MM.1S (cell line): ENCODE measurements around the gene LRRC32.

Experiments used
- DNase-seq: peaks from one replicate; pipeline ENCODE4 v3.0.0-alpha.2; 2015
- H2AFZ ChIP-seq: fragments of 300-600 bp; sonication (generic); 2 replicates; pipeline ENCODE4 v1.6.0; 2016; ENCODE audit warnings: antibody characterized with exemption, low read length
- H3F3A ChIP-seq: fragments of 300-600 bp; sonication (generic); 2 replicates; pipeline ENCODE4 v1.6.1; 2016; ENCODE audit warnings: mild to moderate bottlenecking, antibody characterized with exemption, low read length, moderate library complexity, mixed read lengths; ENCODE audit not compliant: insufficient read depth
- H3K27ac ChIP-seq: fragments of 300-600 bp; sonication (generic); 2 replicates; pipeline ENCODE4 v1.5.1; 2016; ENCODE audit warnings: mild to moderate bottlenecking, low read length
- H3K27me3 ChIP-seq: fragments of 300-600 bp; sonication (generic); replicated peaks from 2 replicates; pipeline ENCODE4 v1.6.0; 2016; ENCODE audit warnings: low read length; ENCODE audit not compliant: insufficient read depth
- H3K36me3 ChIP-seq: fragments of 300-600 bp; sonication (generic); replicated peaks from 2 replicates; pipeline ENCODE4 v1.6.1; 2016; ENCODE audit warnings: mild to moderate bottlenecking, low read length, mixed read lengths; ENCODE audit not compliant: insufficient read depth
- H3K4me1 ChIP-seq: fragments of 300-600 bp; sonication (generic); 2 replicates; pipeline ENCODE4 v1.6.1; 2016; ENCODE audit warnings: low read length, mixed read lengths
- H3K4me2 ChIP-seq: fragments of 300-600 bp; sonication (generic); 2 replicates; pipeline ENCODE4 v1.6.0; 2016; ENCODE audit warnings: low read depth, low read length
- H3K4me3 ChIP-seq: fragments of 300-600 bp; sonication (generic); 2 replicates; pipeline ENCODE4 v1.5.1; 2016; ENCODE audit warnings: low read length, mixed read lengths
- H3K79me2 ChIP-seq: fragments of 300-600 bp; sonication (generic); 2 replicates; pipeline ENCODE4 v1.6.1; 2016; ENCODE audit warnings: mixed run types, low read length, mixed read lengths
- H3K9ac ChIP-seq: fragments of 300-600 bp; sonication (generic); 2 replicates; pipeline ENCODE4 v1.6.1; 2016; ENCODE audit warnings: low read length, mixed read lengths
- H3K9me2 ChIP-seq: fragments of 300-600 bp; sonication (generic); replicated peaks from 2 replicates; pipeline ENCODE4 v1.6.1; 2016; ENCODE audit warnings: mild to moderate bottlenecking, low read length, mixed read lengths; ENCODE audit not compliant: insufficient read depth
- H3K9me3 ChIP-seq: fragments of 300-600 bp; sonication (generic); replicated peaks from 2 replicates; pipeline ENCODE4 v1.6.1; 2016; ENCODE audit warnings: mild to moderate bottlenecking, low read length, mixed read lengths; ENCODE audit not compliant: insufficient read depth
- H4K20me1 ChIP-seq: fragments of 300-600 bp; sonication (generic); 2 replicates; pipeline ENCODE4 v1.6.1; 2016; ENCODE audit warnings: mild to moderate bottlenecking, low read length, moderate library complexity, mixed read lengths; ENCODE audit not compliant: insufficient read depth
- CTCF ChIP-seq: fragments of 300-600 bp; sonication (generic); IDR thresholded peaks from 2 replicates; pipeline ENCODE4 v1.5.1; 2016; ENCODE audit warnings: antibody characterized with exemption, low read length, mixed read lengths
- EZH2 ChIP-seq: fragments of 300-600 bp; sonication (generic); optimal IDR thresholded peaks from 2 replicates; pipeline ENCODE3; 2017; ENCODE audit warnings: low read depth, mild to moderate bottlenecking, antibody characterized with exemption, low read length, mixed read lengths
- EZH2phosphoT487 ChIP-seq: fragments of 300-600 bp; sonication (generic); IDR thresholded peaks from 2 replicates; pipeline ENCODE4 v1.6.1; 2018; ENCODE audit warnings: antibody characterized with exemption, low read length

The LRRC32 gene

GRCh38 chr11:76636826-76637460, 33.6 kb downstream of the LRRC32 start:
- DNase-seq, result no peak
- Histone ChIP-seq H3K4me3 (no peak overlapping the region), H3K4me2 (no peak overlapping the region), H4K20me1 (no peaks in the 10 kb centered on the region), H3F3A (no peaks in the 10 kb centered on the region), H3K79me2 (no peaks in the 10 kb centered on the region), H3K4me1 (peaks cover 3% of the 10 kb centered on the region; the same call in 1 of the 2 replicates), H3K9ac (no peak overlapping the region), H3K27ac (no peak overlapping the region), H3K36me3 (no peaks in the 10 kb centered on the region), H3K9me2 (no peaks in the 10 kb centered on the region), H3K9me3 (no peaks in the 10 kb centered on the region), H3K27me3 (no peaks in the 10 kb centered on the region), H2AFZ (no peak overlapping the region)
- TF ChIP-seq EZH2 (no peak), CTCF (no peak), EZH2phosphoT487 (no peak)

GRCh38 chr11:76635991-76636738, 34.4 kb downstream of the LRRC32 start:
- H3K9me3 ChIP-seq, result no peaks in the 10 kb centered on the region
- H4K20me1 ChIP-seq, result no peaks in the 10 kb centered on the region
- H3K36me3 ChIP-seq, result no peaks in the 10 kb centered on the region
- no peaks in the 10 kb centered on the region for H3K27me3 ChIP-seq
- DNase-seq, result no peak
- H3K4me3 ChIP-seq, result no peak overlapping the region
- no peak overlapping the region for H3K4me2 ChIP-seq
- no peaks in the 10 kb centered on the region for H3K9me2 ChIP-seq
- no peaks in the 10 kb centered on the region for H3F3A ChIP-seq
- no peak overlapping the region for H3K9ac ChIP-seq
- H3K27ac ChIP-seq, result no peak overlapping the region
- H3K4me1 ChIP-seq, result peaks cover 3% of the 10 kb centered on the region; the same call in 1 of the 2 replicates
- H3K79me2 ChIP-seq, result no peaks in the 10 kb centered on the region
- TF ChIP-seq EZH2phosphoT487 (no peak), EZH2 (no peak), CTCF (no peak)
- H2AFZ ChIP-seq, result no peak overlapping the region

- no peak for DNase-seq
- Histone ChIP-seq H3K4me2 (no peak overlapping the region), H4K20me1 (no peaks in the 10 kb centered on the region), H3K27ac (no peak overlapping the region), H3K4me1 (peaks cover 3% of the 10 kb centered on the region; the same call in 1 of the 2 replicates), H3K9ac (no peak overlapping the region), H3K79me2 (no peaks in the 10 kb centered on the region), H3K27me3 (no peaks in the 10 kb centered on the region), H3K36me3 (no peaks in the 10 kb centered on the region), H2AFZ (no peak overlapping the region), H3K9me2 (no peaks in the 10 kb centered on the region), H3K4me3 (no peak overlapping the region), H3F3A (no peaks in the 10 kb centered on the region), H3K9me3 (no peaks in the 10 kb centered on the region)
- TF ChIP-seq EZH2 (no peak), EZH2phosphoT487 (no peak), CTCF (no peak)
Observed at GRCh38 chr11:76634886-76635285, 35.7 kb downstream of the LRRC32 start.
